Measurements from ENCODE around the gene DIP2B. TPM values are rescaled to one million over a fixed set of nuclear protein-coding genes. Genes with fewer than 3 reads are reported as not detected.
A peak's percentile ranks its signal among the peaks of the same experiment; 100 is the strongest.
"Not testable (repeated sequence)": the region's sequence is repeated elsewhere in the genome, so short reads cannot be mapped to it uniquely, and the experiment has no call there.

Gene DIP2B
- total RNA-seq, 1 experiment from 2014 or later, result 26.1 TPM

GRCh38 chr12:50542448-50542847 lies 37.7 kb downstream of the DIP2B start:
- CTCF ChIA-PET, result interaction anchor here (1.1 kb wide), 1 partner anchor 96 kb away, joined by 3 read pairs; no protein-coding TSS in a partner anchor
- H3K4me1 Mint-ChIP-seq, result peaks cover 39% of the 10 kb centered on the region
- ATAC-seq, result no peak
- DNase-seq (ENCODE audit: low spot score), result no peak
- no peaks in the 10 kb centered on the region for H3K36me3 Mint-ChIP-seq
- H3K9me3 Mint-ChIP-seq, result no peaks in the 10 kb centered on the region
- TF ChIP-seq AR (CRISPR knock-in tag; IDR thresholded peaks at IDR 0.05) (no peak), ZNF416 (CRISPR knock-in tag; IDR thresholded peaks at IDR 0.05) (no peak), NR3C1 (CRISPR knock-in tag; conservative IDR thresholded peaks at IDR 0.05; ENCODE audit: low read depth) (no peak), CREM (CRISPR knock-in tag; IDR thresholded peaks at IDR 0.05) (no peak), FOXP1 (CRISPR knock-in tag; IDR thresholded peaks at IDR 0.05; ENCODE audit: borderline replicate concordance) (no peak), TCF7 (CRISPR knock-in tag; IDR thresholded peaks at IDR 0.05; ENCODE audit: low read depth) (no peak), CREB1 (CRISPR knock-in tag; IDR thresholded peaks at IDR 0.05) (no peak), HMGA2 (CRISPR knock-in tag; IDR thresholded peaks at IDR 0.05) (no peak), SOX15 (CRISPR knock-in tag; IDR thresholded peaks at IDR 0.05) (no peak), EMX1 (CRISPR knock-in tag; IDR thresholded peaks at IDR 0.05) (no peak), IRF1 (CRISPR knock-in tag; IDR thresholded peaks at IDR 0.05) (no peak), FOXP4 (CRISPR knock-in tag; IDR thresholded peaks at IDR 0.05) (no peak), TEAD1 (CRISPR knock-in tag; IDR thresholded peaks at IDR 0.05) (no peak), ZNF396 (CRISPR knock-in tag; IDR thresholded peaks at IDR 0.05; ENCODE audit: borderline replicate concordance) (no peak)
- TF ChIP-seq, protein P1, sequence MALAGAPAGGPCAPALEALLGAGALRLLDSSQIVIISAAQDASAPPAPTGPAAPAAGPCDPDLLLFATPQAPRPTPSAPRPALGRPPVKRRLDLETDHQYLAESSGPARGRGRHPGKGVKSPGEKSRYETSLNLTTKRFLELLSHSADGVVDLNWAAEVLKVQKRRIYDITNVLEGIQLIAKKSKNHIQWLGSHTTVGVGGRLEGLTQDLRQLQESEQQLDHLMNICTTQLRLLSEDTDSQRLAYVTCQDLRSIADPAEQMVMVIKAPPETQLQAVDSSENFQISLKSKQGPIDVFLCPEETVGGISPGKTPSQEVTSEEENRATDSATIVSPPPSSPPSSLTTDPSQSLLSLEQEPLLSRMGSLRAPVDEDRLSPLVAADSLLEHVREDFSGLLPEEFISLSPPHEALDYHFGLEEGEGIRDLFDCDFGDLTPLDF (CRISPR knock-in tag; IDR thresholded peaks at IDR 0.05), result no peak
- TF ChIP-seq, protein P2, sequence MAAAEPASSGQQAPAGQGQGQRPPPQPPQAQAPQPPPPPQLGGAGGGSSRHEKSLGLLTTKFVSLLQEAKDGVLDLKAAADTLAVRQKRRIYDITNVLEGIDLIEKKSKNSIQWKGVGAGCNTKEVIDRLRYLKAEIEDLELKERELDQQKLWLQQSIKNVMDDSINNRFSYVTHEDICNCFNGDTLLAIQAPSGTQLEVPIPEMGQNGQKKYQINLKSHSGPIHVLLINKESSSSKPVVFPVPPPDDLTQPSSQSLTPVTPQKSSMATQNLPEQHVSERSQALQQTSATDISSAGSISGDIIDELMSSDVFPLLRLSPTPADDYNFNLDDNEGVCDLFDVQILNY (CRISPR knock-in tag; IDR thresholded peaks at IDR 0.05), result no peak
- TF ChIP-seq, protein P3, sequence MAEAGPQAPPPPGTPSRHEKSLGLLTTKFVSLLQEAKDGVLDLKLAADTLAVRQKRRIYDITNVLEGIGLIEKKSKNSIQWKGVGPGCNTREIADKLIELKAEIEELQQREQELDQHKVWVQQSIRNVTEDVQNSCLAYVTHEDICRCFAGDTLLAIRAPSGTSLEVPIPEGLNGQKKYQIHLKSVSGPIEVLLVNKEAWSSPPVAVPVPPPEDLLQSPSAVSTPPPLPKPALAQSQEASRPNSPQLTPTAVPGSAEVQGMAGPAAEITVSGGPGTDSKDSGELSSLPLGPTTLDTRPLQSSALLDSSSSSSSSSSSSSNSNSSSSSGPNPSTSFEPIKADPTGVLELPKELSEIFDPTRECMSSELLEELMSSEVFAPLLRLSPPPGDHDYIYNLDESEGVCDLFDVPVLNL (CRISPR knock-in tag; IDR thresholded peaks at IDR 0.05; ENCODE audit: borderline replicate concordance, low read depth), result no peak
- TF ChIP-seq, protein P4, sequence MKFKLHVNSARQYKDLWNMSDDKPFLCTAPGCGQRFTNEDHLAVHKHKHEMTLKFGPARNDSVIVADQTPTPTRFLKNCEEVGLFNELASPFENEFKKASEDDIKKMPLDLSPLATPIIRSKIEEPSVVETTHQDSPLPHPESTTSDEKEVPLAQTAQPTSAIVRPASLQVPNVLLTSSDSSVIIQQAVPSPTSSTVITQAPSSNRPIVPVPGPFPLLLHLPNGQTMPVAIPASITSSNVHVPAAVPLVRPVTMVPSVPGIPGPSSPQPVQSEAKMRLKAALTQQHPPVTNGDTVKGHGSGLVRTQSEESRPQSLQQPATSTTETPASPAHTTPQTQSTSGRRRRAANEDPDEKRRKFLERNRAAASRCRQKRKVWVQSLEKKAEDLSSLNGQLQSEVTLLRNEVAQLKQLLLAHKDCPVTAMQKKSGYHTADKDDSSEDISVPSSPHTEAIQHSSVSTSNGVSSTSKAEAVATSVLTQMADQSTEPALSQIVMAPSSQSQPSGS (CRISPR knock-in tag; IDR thresholded peaks at IDR 0.05; ENCODE audit: borderline replicate concordance, low read depth), result no peak
- TF ChIP-seq, protein P5, sequence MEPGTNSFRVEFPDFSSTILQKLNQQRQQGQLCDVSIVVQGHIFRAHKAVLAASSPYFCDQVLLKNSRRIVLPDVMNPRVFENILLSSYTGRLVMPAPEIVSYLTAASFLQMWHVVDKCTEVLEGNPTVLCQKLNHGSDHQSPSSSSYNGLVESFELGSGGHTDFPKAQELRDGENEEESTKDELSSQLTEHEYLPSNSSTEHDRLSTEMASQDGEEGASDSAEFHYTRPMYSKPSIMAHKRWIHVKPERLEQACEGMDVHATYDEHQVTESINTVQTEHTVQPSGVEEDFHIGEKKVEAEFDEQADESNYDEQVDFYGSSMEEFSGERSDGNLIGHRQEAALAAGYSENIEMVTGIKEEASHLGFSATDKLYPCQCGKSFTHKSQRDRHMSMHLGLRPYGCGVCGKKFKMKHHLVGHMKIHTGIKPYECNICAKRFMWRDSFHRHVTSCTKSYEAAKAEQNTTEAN (CRISPR knock-in tag; IDR thresholded peaks at IDR 0.05), result no peak
- no peak overlapping the region for H3K4me3 Mint-ChIP-seq
- H3K27ac Mint-ChIP-seq, result peak overlapping the region; percentile 45; the same call in 1 of the 2 replicates
- POLR2A ChIA-PET, result no interaction called here
- no peaks in the 10 kb centered on the region for H3K27me3 Mint-ChIP-seq (ENCODE audit: low read depth)

- H3K4me3 Mint-ChIP-seq; DNase-seq (ENCODE audit: low spot score); H3K27me3 Mint-ChIP-seq (ENCODE audit: low read depth); ATAC-seq; H3K36me3 Mint-ChIP-seq; H3K9me3 Mint-ChIP-seq: not testable (repeated sequence)
- ChIA-PET CTCF (interaction anchor here (0.6 kb wide), 2 partner anchors 98 to 841 kb away, joined by 3 read pairs; no protein-coding TSS in a partner anchor), POLR2A (interaction anchor here (0.6 kb wide), 1 partner anchor 74 kb away, joined by 3 read pairs; no protein-coding TSS in a partner anchor)
- Mint-ChIP-seq H3K27ac (peak overlapping the region; percentile 45; the same call in 1 of the 2 replicates), H3K4me1 (peaks cover 32% of the 10 kb centered on the region)
Measured at GRCh38 chr12:50543188-50543587, 38.4 kb downstream of the DIP2B start.
